HEK293T (cell line): ENCODE results near the gene COL19A1.

ENCODE experiments used
- ELF4 ChIP-seq: fragments of 450-650 bp; IDR thresholded peaks from 2 replicates; pipeline ENCODE4 v1.6.1; 2017; ENCODE audit warnings: antibody characterized with exemption
- SP1 ChIP-seq: fragments of 450-650 bp; IDR thresholded peaks from 2 replicates; pipeline ENCODE4 v1.6.1; 2017
- TF ChIP-seq, protein P1 (sequence below): fragments of 450-650 bp; IDR thresholded peaks from 2 replicates; pipeline ENCODE4 v1.6.1; 2016

DNA sequence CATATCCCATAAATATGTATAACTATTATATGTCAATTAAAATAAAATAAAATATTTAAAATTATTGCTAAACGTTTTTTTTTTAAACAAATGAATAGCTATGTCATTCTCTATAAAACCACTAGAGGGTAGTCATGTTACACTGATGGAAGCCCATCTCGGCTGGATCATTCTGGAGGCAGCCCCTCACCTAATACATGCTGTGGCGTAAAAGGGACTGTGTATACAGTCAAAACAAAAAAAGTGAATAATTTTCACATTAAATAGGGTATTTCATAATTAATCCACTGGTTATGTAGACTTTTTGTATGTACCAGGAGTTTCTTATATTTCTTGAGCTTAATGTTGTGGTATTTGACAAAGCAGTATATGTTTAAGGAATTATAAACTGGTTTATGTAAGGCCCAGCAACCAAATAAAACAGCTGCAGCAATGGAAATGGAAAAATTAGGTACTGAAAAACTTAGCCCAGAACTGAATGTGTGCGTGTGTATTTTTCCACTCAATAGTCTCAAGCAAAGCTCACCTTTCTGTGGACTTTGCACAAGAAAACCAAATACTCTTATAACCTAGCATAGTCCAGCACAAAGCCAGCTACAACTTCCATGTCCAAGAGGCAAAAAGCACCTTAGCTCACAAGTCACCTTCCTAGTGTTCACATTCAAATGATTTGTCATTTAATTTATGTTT is 354.8 kb downstream of the COL19A1 start:
- TF ChIP-seq ELF4 = no peak
- no peak for TF ChIP-seq SP1
- TF ChIP-seq, protein P1, sequence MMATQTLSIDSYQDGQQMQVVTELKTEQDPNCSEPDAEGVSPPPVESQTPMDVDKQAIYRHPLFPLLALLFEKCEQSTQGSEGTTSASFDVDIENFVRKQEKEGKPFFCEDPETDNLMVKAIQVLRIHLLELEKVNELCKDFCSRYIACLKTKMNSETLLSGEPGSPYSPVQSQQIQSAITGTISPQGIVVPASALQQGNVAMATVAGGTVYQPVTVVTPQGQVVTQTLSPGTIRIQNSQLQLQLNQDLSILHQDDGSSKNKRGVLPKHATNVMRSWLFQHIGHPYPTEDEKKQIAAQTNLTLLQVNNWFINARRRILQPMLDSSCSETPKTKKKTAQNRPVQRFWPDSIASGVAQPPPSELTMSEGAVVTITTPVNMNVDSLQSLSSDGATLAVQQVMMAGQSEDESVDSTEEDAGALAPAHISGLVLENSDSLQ = no peak
